Measurements from ENCODE around the gene LRP5. TPM values are rescaled to one million over a fixed set of nuclear protein-coding genes. Genes with fewer than 3 reads are reported as not detected.
A peak's percentile ranks its signal among the peaks of the same experiment; 100 is the strongest.

The LRP5 gene
- total RNA-seq, 1 donor from 2014 or later, result 17.4 TPM

- no peak overlapping the region for H3K27ac Mint-ChIP-seq (ENCODE audit: unreplicated experiment)
- peak; percentile 99 for TF ChIP-seq CTCF (IDR thresholded peaks at IDR 0.05; ENCODE audit: partially characterized antibody, unreplicated experiment)
- DNase-seq, result peak; percentile 83
- H3K36me3 Mint-ChIP-seq (ENCODE audit: unreplicated experiment), result no peaks in the 10 kb centered on the region
- peaks cover 4% of the 10 kb centered on the region for H3K27me3 Mint-ChIP-seq (ENCODE audit: unreplicated experiment)
- peaks cover 13% of the 10 kb centered on the region for H3K4me1 Mint-ChIP-seq (ENCODE audit: low read depth, unreplicated experiment)
- no peak overlapping the region for H3K4me3 Mint-ChIP-seq (ENCODE audit: unreplicated experiment)
- no peaks in the 10 kb centered on the region for H3K9me3 Mint-ChIP-seq (ENCODE audit: unreplicated experiment)
Observed at GRCh38 chr11:68383976-68384501, 71.6 kb downstream of the LRP5 start.

- no peak overlapping the region for H3K27ac Mint-ChIP-seq (ENCODE audit: unreplicated experiment)
- H3K36me3 Mint-ChIP-seq (ENCODE audit: unreplicated experiment), result no peaks in the 10 kb centered on the region
- H3K4me1 Mint-ChIP-seq (ENCODE audit: low read depth, unreplicated experiment), result peaks cover 13% of the 10 kb centered on the region
- no peak for DNase-seq
- H3K9me3 Mint-ChIP-seq (ENCODE audit: unreplicated experiment), result no peaks in the 10 kb centered on the region
- H3K4me3 Mint-ChIP-seq (ENCODE audit: unreplicated experiment), result no peak overlapping the region
- TF ChIP-seq CTCF (IDR thresholded peaks at IDR 0.05; ENCODE audit: partially characterized antibody, unreplicated experiment), result no peak
- peaks cover 4% of the 10 kb centered on the region for H3K27me3 Mint-ChIP-seq (ENCODE audit: unreplicated experiment)
Observed at GRCh38 chr11:68384530-68385081, 72.2 kb downstream of the LRP5 start.

- no peak overlapping the region for H3K27ac Mint-ChIP-seq (ENCODE audit: unreplicated experiment)
- no peak for TF ChIP-seq CTCF (IDR thresholded peaks at IDR 0.05; ENCODE audit: partially characterized antibody, unreplicated experiment)
- H3K27me3 Mint-ChIP-seq (ENCODE audit: unreplicated experiment), result peaks cover 4% of the 10 kb centered on the region
- DNase-seq, result no peak
- H3K36me3 Mint-ChIP-seq (ENCODE audit: unreplicated experiment), result no peaks in the 10 kb centered on the region
- peaks cover 9% of the 10 kb centered on the region for H3K4me1 Mint-ChIP-seq (ENCODE audit: low read depth, unreplicated experiment)
- no peaks in the 10 kb centered on the region for H3K9me3 Mint-ChIP-seq (ENCODE audit: unreplicated experiment)
- no peak overlapping the region for H3K4me3 Mint-ChIP-seq (ENCODE audit: unreplicated experiment)
Observed at GRCh38 chr11:68385128-68385527, 72.7 kb downstream of the LRP5 start.

GRCh38 chr11:68386331-68386978 is 74.1 kb downstream of the LRP5 start:
- Mint-ChIP-seq H3K36me3 (ENCODE audit: unreplicated experiment) (no peaks in the 10 kb centered on the region), H3K27me3 (ENCODE audit: unreplicated experiment) (peaks cover 3% of the 10 kb centered on the region), H3K4me3 (ENCODE audit: unreplicated experiment) (no peak overlapping the region), H3K9me3 (ENCODE audit: unreplicated experiment) (no peaks in the 10 kb centered on the region), H3K4me1 (ENCODE audit: low read depth, unreplicated experiment) (no peaks in the 10 kb centered on the region), H3K27ac (ENCODE audit: unreplicated experiment) (no peak overlapping the region)
- TF ChIP-seq CTCF (IDR thresholded peaks at IDR 0.05; ENCODE audit: partially characterized antibody, unreplicated experiment), result no peak
- DNase-seq, result no peak

- no peaks in the 10 kb centered on the region for H3K9me3 Mint-ChIP-seq (ENCODE audit: unreplicated experiment)
- peaks cover 3% of the 10 kb centered on the region for H3K27me3 Mint-ChIP-seq (ENCODE audit: unreplicated experiment)
- H3K27ac Mint-ChIP-seq (ENCODE audit: unreplicated experiment), result no peak overlapping the region
- H3K4me3 Mint-ChIP-seq (ENCODE audit: unreplicated experiment), result no peak overlapping the region
- DNase-seq, result peak; percentile 59
- no peaks in the 10 kb centered on the region for H3K4me1 Mint-ChIP-seq (ENCODE audit: low read depth, unreplicated experiment)
- H3K36me3 Mint-ChIP-seq (ENCODE audit: unreplicated experiment), result no peaks in the 10 kb centered on the region
- TF ChIP-seq CTCF (IDR thresholded peaks at IDR 0.05; ENCODE audit: partially characterized antibody, unreplicated experiment), result no peak
Observed at GRCh38 chr11:68387840-68388239, 75.4 kb downstream of the LRP5 start.
